ENCODE results near the gene OLA1. TPM values are rescaled to one million over a fixed set of nuclear protein-coding genes. Genes with fewer than 3 reads are reported as not detected.
A peak's percentile ranks its signal among the peaks of the same experiment; 100 is the strongest.

Gene OLA1
- total and polyA plus RNA-seq, 2 of the 4 experiments (the other 2 are of a cell fraction) = 54.7 to 71.2 TPM

- Histone ChIP-seq H3K79me1 (ENCODE audit: low read depth in 1 of 2, low read length in 2 of 2) (no peaks in the 10 kb centered on the region), H3K9me3 (ENCODE audit: control insufficient read depth, insufficient read depth, low read length) (no peaks in the 10 kb centered on the region), H2AK9ac (replicated peaks; ENCODE audit: low read depth, low read length, poor library complexity) (peak overlapping the region; percentile 70), H3K23ac (ENCODE audit: low read depth, low read length) (peak overlapping the region; percentile 56; the same call in 1 of the 2 replicates), H4K91ac (ENCODE audit: insufficient read depth, low read depth, low read length) (peak overlapping the region; percentile 70), H4K8ac (ENCODE audit: low read depth in 2 of 2, low read length in 2 of 2) (peak overlapping the region; percentile 49 to 50; a peak in 3 of 4 replicates), H3K36me3 (ENCODE audit: control insufficient read depth, insufficient read depth, low read length) (no peaks in the 10 kb centered on the region), H2AK5ac (ENCODE audit: low read depth, low read length) (peak overlapping the region; percentile 50), H3K9me1 (ENCODE audit: insufficient read depth, low read length) (peaks cover 7% of the 10 kb centered on the region; the same call in 1 of the 2 replicates), H2BK20ac (ENCODE audit: low read depth, low read length) (peak overlapping the region; percentile 82), H3K27me3 (ENCODE audit: control insufficient read depth, insufficient read depth, low read length) (no peaks in the 10 kb centered on the region), H4K5ac (ENCODE audit: low read depth, low read length) (peak overlapping the region; percentile 67; the same call in 1 of the 2 replicates), H3K4me1 (ENCODE audit: control insufficient read depth, insufficient read depth, low read length) (peaks cover 18% of the 10 kb centered on the region), H2AFZ (replicated peaks; ENCODE audit: low read length, poor library complexity) (peak overlapping the region; percentile 90), H3K27ac (ENCODE audit: insufficient read depth, low read length) (no peak overlapping the region), H3K4me3 (ENCODE audit: insufficient read depth, low read depth, low read length) (no peak overlapping the region), H3K14ac (replicated peaks; ENCODE audit: low read depth, low read length) (peak overlapping the region; percentile 10), H3K4me2 (ENCODE audit: low read depth, low read length) (no peak overlapping the region), H2BK120ac (ENCODE audit: low read depth, low read length) (peak overlapping the region; percentile 28), H3K56ac (ENCODE audit: extremely low read depth, insufficient read depth, low read length) (no peak overlapping the region; the same call in 1 of the 2 replicates), H2BK15ac (ENCODE audit: low read depth, low read length) (peak overlapping the region; percentile 19; the same call in 1 of the 3 replicates), H4K20me1 (ENCODE audit: insufficient read depth, low read length) (no peaks in the 10 kb centered on the region), H3K4ac (ENCODE audit: low read depth, low read length) (peak overlapping the region; percentile 75), H2BK5ac (ENCODE audit: low read depth, low read length, poor library complexity, severe bottlenecking) (no peak overlapping the region), H3K9ac (ENCODE audit: low read depth, low read length) (0 out of 2 replicates have a peak overlapping the region, but pooled peaks have one; percentile 24), H3K18ac (ENCODE audit: low read depth, low read length) (peak overlapping the region; percentile 44; the same call in 1 of the 2 replicates)
- intact Hi-C loops (cut with micrococcal nuclease) = loop anchor here (5.0 to 10.0 kb wide), 4 partner anchors 191 to 479 kb away; partner anchors contain the start of gene OLA1
- DNase-seq (peak; percentile 18), ATAC-seq (ENCODE audit: low read depth) (no peak)
- ChIA-PET CTCF (no interaction called here), POLR2A (ENCODE audit: unreplicated experiment) (no interaction called here)
- 61% methylated on average over 3 of the region's 10 CpGs; no CpG with 5 or more reads in 1 of the 2 experiments for WGBS, 2 experiments (ENCODE audit: extremely low coverage in 2 of 2, insufficient read length in 1 of 2)
- no TSS peak for BruUV-seq (replicated peaks)
- TF ChIP-seq CEBPB (IDR thresholded peaks at IDR 0.05; ENCODE audit: low read depth, low read length) = no peak
- in situ Hi-C loops (cut with MboI; ENCODE audit: low sequenced_read_pairs) = loop anchor here (25.0 kb wide), 1 partner anchor 641 kb away; no protein-coding TSS in a partner anchor
- dilution Hi-C loops (cut with HindIII; ENCODE audit: low sequenced_read_pairs, unreplicated experiment) = no loop called here
Measured at GRCh38 chr2:174053355-174054151, 194.8 kb downstream of the OLA1 start.

All from IMR-90 (cell line).